ENCODE measurements around the gene PIK3R2. TPM values are rescaled to one million over a fixed set of nuclear protein-coding genes. Genes with fewer than 3 reads are reported as not detected.

PIK3R2 gene
- total RNA-seq, 2 experiments from 2014 or later: 7.8 to 9.2 TPM

- H3K27me3 Mint-ChIP-seq (ENCODE audit: low read depth): no peaks in the 10 kb centered on the region
- H3K4me1 Mint-ChIP-seq (ENCODE audit: low read depth): peaks cover 8% of the 10 kb centered on the region
- peaks cover 53% of the 10 kb centered on the region for H3K36me3 Mint-ChIP-seq (ENCODE audit: low read depth)
- ChIA-PET POLR2A (interaction anchor here (0.6 to 0.9 kb wide), 2 partner anchors 8 to 34 kb away, joined by 3 to 4 read pairs; no protein-coding TSS in a partner anchor), CTCF (interaction anchor here (1.3 kb wide), 1 partner anchor 48 kb away, joined by 3 read pairs; no protein-coding TSS in a partner anchor)
- no peak for ATAC-seq
- no peak overlapping the region for H3K27ac Mint-ChIP-seq
- H3K9me3 Mint-ChIP-seq (ENCODE audit: insufficient read depth): no peaks in the 10 kb centered on the region
- DNase-seq: no peak
- H3K4me3 Mint-ChIP-seq: no peak overlapping the region
Measured at GRCh38 chr19:18143902-18144301, 9.1 kb upstream of the PIK3R2 start.

DNA sequence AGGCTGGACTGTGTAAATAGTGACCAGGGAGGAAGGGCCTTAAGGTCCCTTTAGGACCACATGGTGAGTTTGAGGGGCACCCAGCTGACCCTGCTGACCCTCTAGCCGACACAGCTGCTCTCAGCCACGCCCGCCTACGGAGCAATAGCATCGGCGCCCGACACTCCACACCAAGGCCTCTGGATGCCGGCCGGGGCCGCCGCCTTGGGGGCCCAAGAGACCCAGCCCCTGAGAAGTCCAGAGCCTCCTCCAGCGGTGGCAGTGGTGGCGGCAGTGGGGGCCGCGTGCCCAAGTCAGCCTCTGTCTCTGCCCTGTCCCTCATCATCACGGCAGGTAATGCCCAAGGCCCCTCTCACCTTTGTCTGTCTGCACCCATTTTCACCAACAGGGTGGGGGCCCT is 8.6 kb upstream of the PIK3R2 start:
- DNase-seq (no peak), ATAC-seq (no peak)
- no peak overlapping the region for H3K4me3 Mint-ChIP-seq
- H3K27ac Mint-ChIP-seq: no peak overlapping the region
- POLR2A ChIA-PET: interaction anchor here (0.9 kb wide), 1 partner anchor 34 kb away, joined by 3 read pairs; no protein-coding TSS in a partner anchor
- peaks cover 53% of the 10 kb centered on the region for H3K36me3 Mint-ChIP-seq (ENCODE audit: low read depth)
- no peaks in the 10 kb centered on the region for H3K9me3 Mint-ChIP-seq (ENCODE audit: insufficient read depth)
- CTCF ChIA-PET: interaction anchor here (1.3 kb wide), 1 partner anchor 47 kb away, joined by 3 read pairs; no protein-coding TSS in a partner anchor
- no peaks in the 10 kb centered on the region for H3K27me3 Mint-ChIP-seq (ENCODE audit: low read depth)
- peaks cover 9% of the 10 kb centered on the region for H3K4me1 Mint-ChIP-seq (ENCODE audit: low read depth)

DNA sequence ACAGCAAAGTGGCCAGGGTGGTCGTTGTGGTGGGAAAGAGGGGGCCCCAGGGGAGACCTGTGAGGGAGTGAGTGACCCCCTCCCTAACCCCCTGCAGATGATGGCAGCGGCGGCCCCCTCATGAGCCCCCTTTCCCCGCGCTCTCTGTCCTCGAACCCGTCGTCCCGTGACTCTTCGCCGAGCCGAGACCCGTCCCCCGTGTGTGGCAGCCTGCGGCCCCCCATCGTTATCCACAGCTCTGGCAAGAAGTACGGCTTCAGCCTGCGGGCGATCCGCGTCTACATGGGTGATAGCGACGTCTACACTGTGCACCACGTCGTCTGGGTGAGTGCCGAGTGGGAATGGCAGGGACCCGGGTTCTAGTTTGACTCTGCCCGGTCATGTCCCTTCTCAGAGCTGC is 8.1 kb upstream of the PIK3R2 start:
- ChIA-PET POLR2A (no interaction called here), CTCF (interaction anchor here (1.3 to 1.5 kb wide), 2 partner anchors 23 to 47 kb away, joined by 3 to 5 read pairs; no protein-coding TSS in a partner anchor)
- peaks cover 53% of the 10 kb centered on the region for H3K36me3 Mint-ChIP-seq (ENCODE audit: low read depth)
- no peak overlapping the region for H3K4me3 Mint-ChIP-seq
- DNase-seq (no peak), ATAC-seq (no peak)
- no peaks in the 10 kb centered on the region for H3K27me3 Mint-ChIP-seq (ENCODE audit: low read depth)
- H3K4me1 Mint-ChIP-seq (ENCODE audit: low read depth): peaks cover 9% of the 10 kb centered on the region
- no peak overlapping the region for H3K27ac Mint-ChIP-seq
- no peaks in the 10 kb centered on the region for H3K9me3 Mint-ChIP-seq (ENCODE audit: insufficient read depth)

GRCh38 chr19:18145391-18145999 is 7.5 kb upstream of the PIK3R2 start:
- no peak overlapping the region for H3K27ac Mint-ChIP-seq
- H3K27me3 Mint-ChIP-seq (ENCODE audit: low read depth): no peaks in the 10 kb centered on the region
- H3K36me3 Mint-ChIP-seq (ENCODE audit: low read depth): peaks cover 52% of the 10 kb centered on the region
- CTCF ChIA-PET: interaction anchor here (1.5 kb wide), 1 partner anchor 23 kb away, joined by 5 read pairs; no protein-coding TSS in a partner anchor
- DNase-seq: no peak
- no peak for ATAC-seq
- peaks cover 9% of the 10 kb centered on the region for H3K4me1 Mint-ChIP-seq (ENCODE audit: low read depth)
- POLR2A ChIA-PET: no interaction called here
- H3K4me3 Mint-ChIP-seq: no peak overlapping the region
- H3K9me3 Mint-ChIP-seq (ENCODE audit: insufficient read depth): no peaks in the 10 kb centered on the region

- H3K27me3 Mint-ChIP-seq (ENCODE audit: low read depth): no peaks in the 10 kb centered on the region
- no peak overlapping the region for H3K27ac Mint-ChIP-seq
- no peak overlapping the region for H3K4me3 Mint-ChIP-seq
- peaks cover 51% of the 10 kb centered on the region for H3K36me3 Mint-ChIP-seq (ENCODE audit: low read depth)
- ChIA-PET POLR2A (no interaction called here), CTCF (interaction anchor here (1.0 kb wide), 1 partner anchor 10 kb away, joined by 3 read pairs; no protein-coding TSS in a partner anchor)
- H3K9me3 Mint-ChIP-seq (ENCODE audit: insufficient read depth): no peaks in the 10 kb centered on the region
- ATAC-seq (no peak), DNase-seq (no peak)
- H3K4me1 Mint-ChIP-seq (ENCODE audit: low read depth): peaks cover 20% of the 10 kb centered on the region
Measured at GRCh38 chr19:18147396-18147795, 5.6 kb upstream of the PIK3R2 start.

- Mint-ChIP-seq H3K27ac (no peak overlapping the region), H3K9me3 (ENCODE audit: insufficient read depth) (no peaks in the 10 kb centered on the region), H3K4me1 (ENCODE audit: low read depth) (peaks cover 29% of the 10 kb centered on the region), H3K27me3 (ENCODE audit: low read depth) (no peaks in the 10 kb centered on the region), H3K36me3 (ENCODE audit: low read depth) (peaks cover 40% of the 10 kb centered on the region), H3K4me3 (no peak overlapping the region)
- ChIA-PET POLR2A (no interaction called here), CTCF (interaction anchor here (1.6 kb wide), 1 partner anchor 46 kb away, joined by 3 read pairs; no protein-coding TSS in a partner anchor)
- ATAC-seq (no peak), DNase-seq (no peak)
Measured at GRCh38 chr19:18149596-18149975, 3.4 kb upstream of the PIK3R2 start.

- ChIA-PET POLR2A (interaction anchor here (2.0 to 2.2 kb wide), 4 partner anchors 9 to 62 kb away, joined by 8 to 14 read pairs (median 10); no protein-coding TSS in a partner anchor), CTCF (interaction anchor here (0.7 to 3.0 kb wide), 14 partner anchors 9 to 281 kb away, joined by 3 to 15 read pairs (median 5); partner anchors contain the start of gene RAB3A)
- ATAC-seq (no peak), DNase-seq (no peak)
- peaks cover 27% of the 10 kb centered on the region for H3K36me3 Mint-ChIP-seq (ENCODE audit: low read depth)
- H3K4me3 Mint-ChIP-seq: peak overlapping the region; percentile 79
- H3K4me1 Mint-ChIP-seq (ENCODE audit: low read depth): peaks cover 30% of the 10 kb centered on the region
- no peaks in the 10 kb centered on the region for H3K9me3 Mint-ChIP-seq (ENCODE audit: insufficient read depth)
- H3K27me3 Mint-ChIP-seq (ENCODE audit: low read depth): no peaks in the 10 kb centered on the region
- H3K27ac Mint-ChIP-seq: peak overlapping the region; percentile 98
Measured at GRCh38 chr19:18150776-18151624, 2.0 kb upstream of the PIK3R2 start.

GRCh38 chr19:18152442-18152816 is 534 bp upstream of the PIK3R2 start:
- H3K4me1 Mint-ChIP-seq (ENCODE audit: low read depth): peaks cover 30% of the 10 kb centered on the region
- peak; percentile 100 for DNase-seq
- peak; percentile 81 for ATAC-seq
- H3K27ac Mint-ChIP-seq: peak overlapping the region; percentile 98
- no peaks in the 10 kb centered on the region for H3K9me3 Mint-ChIP-seq (ENCODE audit: insufficient read depth)
- no peaks in the 10 kb centered on the region for H3K27me3 Mint-ChIP-seq (ENCODE audit: low read depth)
- ChIA-PET POLR2A (interaction anchor here (0.7 to 2.2 kb wide), 9 partner anchors 8 to 145 kb away, joined by 3 to 14 read pairs (median 8); partner anchors contain the start of genes ARRDC2, IL12RB1, JUND and MPV17L2), CTCF (interaction anchor here (0.7 to 3.0 kb wide), 18 partner anchors 8 to 93 kb away, joined by 3 to 15 read pairs (median 5); partner anchors contain the start of genes MAST3, MPV17L2 and RAB3A)
- peaks cover 19% of the 10 kb centered on the region for H3K36me3 Mint-ChIP-seq (ENCODE audit: low read depth)
- peak overlapping the region; percentile 79 for H3K4me3 Mint-ChIP-seq

GRCh38 chr19:18153556-18154134 is 682 bp downstream of the PIK3R2 start:
- Mint-ChIP-seq H3K27ac (peak overlapping the region; percentile 78), H3K27me3 (ENCODE audit: low read depth) (no peaks in the 10 kb centered on the region), H3K4me1 (ENCODE audit: low read depth) (peaks cover 25% of the 10 kb centered on the region), H3K4me3 (peak overlapping the region; percentile 79), H3K9me3 (ENCODE audit: insufficient read depth) (no peaks in the 10 kb centered on the region), H3K36me3 (ENCODE audit: low read depth) (peaks cover 13% of the 10 kb centered on the region)
- DNase-seq: no peak
- ChIA-PET CTCF (interaction anchor here (1.6 kb wide), 1 partner anchor 35 kb away, joined by 4 read pairs; no protein-coding TSS in a partner anchor), POLR2A (no interaction called here)
- no peak for ATAC-seq

GRCh38 chr19:18155095-18156087 is 2.4 kb downstream of the PIK3R2 start:
- H3K4me3 Mint-ChIP-seq: no peak overlapping the region
- CTCF ChIA-PET: interaction anchor here (0.9 to 1.6 kb wide), 2 partner anchors 13 to 36 kb away, joined by 3 to 4 read pairs; no protein-coding TSS in a partner anchor
- H3K36me3 Mint-ChIP-seq (ENCODE audit: low read depth): peaks cover 7% of the 10 kb centered on the region

More at GRCh38 chr19:18155095-18156087, 2.4 kb downstream of the PIK3R2 start:
- Mint-ChIP-seq H3K4me1 (ENCODE audit: low read depth) (peaks cover 24% of the 10 kb centered on the region), H3K9me3 (ENCODE audit: insufficient read depth) (no peaks in the 10 kb centered on the region), H3K27ac (no peak overlapping the region), H3K27me3 (ENCODE audit: low read depth) (no peaks in the 10 kb centered on the region)
- POLR2A ChIA-PET: no interaction called here
- DNase-seq (no peak), ATAC-seq (no peak)
